ENCODE measurements around the gene SUDS3.

Gene SUDS3

DNA sequence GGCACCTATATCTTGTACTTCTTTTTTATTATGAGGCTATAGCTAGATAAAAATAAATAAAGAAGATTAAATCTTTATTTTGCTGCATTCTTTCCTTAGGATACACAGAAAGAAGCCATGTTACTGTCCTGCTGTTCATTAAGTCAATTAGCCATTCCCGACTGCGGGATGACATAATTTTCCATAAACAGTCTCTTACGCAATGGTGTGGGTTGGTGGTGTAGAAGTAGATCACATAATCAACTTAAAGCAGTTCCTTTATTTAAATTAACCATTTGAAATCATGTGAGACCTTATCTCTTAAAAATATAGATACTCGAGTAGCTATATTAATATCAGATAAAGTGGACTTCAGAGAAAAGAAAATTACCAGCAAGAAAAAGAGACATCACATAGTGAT lies 43.8 kb upstream of the SUDS3 start:
- CTCF ChIA-PET, result interaction anchor here (0.7 to 1.1 kb wide), 3 partner anchors 19 to 29 kb away, joined by 3 read pairs; no protein-coding TSS in a partner anchor
- TF ChIP-seq, protein P1, sequence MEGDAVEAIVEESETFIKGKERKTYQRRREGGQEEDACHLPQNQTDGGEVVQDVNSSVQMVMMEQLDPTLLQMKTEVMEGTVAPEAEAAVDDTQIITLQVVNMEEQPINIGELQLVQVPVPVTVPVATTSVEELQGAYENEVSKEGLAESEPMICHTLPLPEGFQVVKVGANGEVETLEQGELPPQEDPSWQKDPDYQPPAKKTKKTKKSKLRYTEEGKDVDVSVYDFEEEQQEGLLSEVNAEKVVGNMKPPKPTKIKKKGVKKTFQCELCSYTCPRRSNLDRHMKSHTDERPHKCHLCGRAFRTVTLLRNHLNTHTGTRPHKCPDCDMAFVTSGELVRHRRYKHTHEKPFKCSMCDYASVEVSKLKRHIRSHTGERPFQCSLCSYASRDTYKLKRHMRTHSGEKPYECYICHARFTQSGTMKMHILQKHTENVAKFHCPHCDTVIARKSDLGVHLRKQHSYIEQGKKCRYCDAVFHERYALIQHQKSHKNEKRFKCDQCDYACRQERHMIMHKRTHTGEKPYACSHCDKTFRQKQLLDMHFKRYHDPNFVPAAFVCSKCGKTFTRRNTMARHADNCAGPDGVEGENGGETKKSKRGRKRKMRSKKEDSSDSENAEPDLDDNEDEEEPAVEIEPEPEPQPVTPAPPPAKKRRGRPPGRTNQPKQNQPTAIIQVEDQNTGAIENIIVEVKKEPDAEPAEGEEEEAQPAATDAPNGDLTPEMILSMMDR (IDR thresholded peaks at IDR 0.05; ENCODE audit: control extremely low read depth, extremely low read depth, low read depth, missing control alignments), result no peak
- POLR2A ChIA-PET, result no interaction called here
- DNase-seq (ENCODE audit: extremely low spot score), result no peak

DNA sequence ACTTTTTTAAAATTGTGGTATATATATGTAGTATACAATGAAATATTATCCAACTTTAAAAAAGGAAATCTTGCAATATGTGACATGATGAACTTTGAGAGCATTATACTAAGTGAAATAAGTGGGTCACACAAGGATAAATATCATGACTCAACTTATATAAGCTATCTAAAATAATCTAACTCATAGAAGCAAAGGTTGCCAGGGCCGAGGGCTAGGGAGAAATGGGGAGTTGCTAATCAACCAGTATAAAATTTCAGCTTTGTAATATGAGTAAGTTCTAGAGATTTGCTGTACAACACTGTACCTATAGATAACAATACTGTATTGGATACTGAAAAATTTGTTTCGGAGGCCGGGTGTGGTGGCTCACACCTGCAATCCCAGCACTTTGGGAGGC lies 42.1 kb upstream of the SUDS3 start:
- POLR2A ChIA-PET, result no interaction called here
- TF ChIP-seq, protein P1 (IDR thresholded peaks at IDR 0.05; ENCODE audit: control extremely low read depth, extremely low read depth, low read depth, missing control alignments), result no peak
- CTCF ChIA-PET, result interaction anchor here (1.1 to 2.5 kb wide), 5 partner anchors 11 to 42 kb away, joined by 3 to 11 read pairs (median 4); partner anchors contain the start of gene SUDS3
- DNase-seq (ENCODE audit: extremely low spot score), result no peak

DNA sequence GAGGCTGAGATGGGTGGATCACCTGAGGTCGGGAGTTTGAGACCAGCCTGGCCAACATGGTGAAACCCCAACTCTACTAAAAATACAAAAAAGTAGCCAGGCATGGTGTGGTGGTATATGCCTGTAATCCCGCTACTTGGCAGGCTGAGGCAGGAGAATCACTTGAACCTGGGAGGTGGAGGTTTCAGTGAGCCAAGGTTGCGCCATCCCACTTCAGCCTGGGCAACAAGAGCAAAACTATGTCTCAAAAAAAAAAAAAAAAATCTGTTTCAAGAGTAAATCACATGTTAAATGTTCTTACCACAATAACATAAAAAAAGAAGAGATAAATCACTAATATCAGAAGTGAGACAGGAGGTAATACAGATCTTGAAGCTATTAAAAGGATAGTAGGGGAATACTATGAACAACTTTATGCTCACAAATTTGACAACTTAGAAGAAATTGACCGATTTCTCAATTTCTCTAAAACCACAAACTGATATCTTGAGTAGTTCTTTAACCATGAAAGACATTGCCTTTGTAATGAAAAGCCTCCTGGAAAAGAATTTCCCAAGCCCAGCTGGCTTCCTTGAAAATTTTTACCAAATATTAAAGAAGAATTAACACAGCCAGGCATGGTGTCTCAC lies 41.3 kb upstream of the SUDS3 start:
- TF ChIP-seq, protein P1 (IDR thresholded peaks at IDR 0.05; ENCODE audit: control extremely low read depth, extremely low read depth, low read depth, missing control alignments), result no peak
- DNase-seq (ENCODE audit: extremely low spot score), result no peak
- ChIA-PET POLR2A (no interaction called here), CTCF (interaction anchor here (0.8 to 2.5 kb wide), 7 partner anchors 10 to 67 kb away, joined by 3 to 11 read pairs (median 3); partner anchors contain the start of gene SUDS3)

DNA sequence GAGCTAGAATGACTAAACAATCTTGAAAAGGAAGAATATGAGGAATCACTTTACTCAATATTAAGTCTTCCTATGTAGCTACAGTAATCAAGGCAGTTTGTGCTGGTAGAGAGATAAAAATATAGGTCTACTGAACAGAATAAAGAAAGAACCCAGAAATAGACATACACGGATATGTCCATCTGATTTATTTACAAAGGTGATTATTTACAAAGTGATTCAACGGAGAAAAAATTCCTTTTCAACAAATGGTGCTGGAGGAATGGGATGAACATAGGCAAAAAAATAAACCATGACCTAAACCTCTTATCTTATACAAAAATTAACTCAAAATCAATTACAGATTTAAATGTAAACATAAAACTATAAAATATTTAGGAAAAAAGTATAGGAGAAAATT lies 40.2 kb upstream of the SUDS3 start:
- DNase-seq (ENCODE audit: extremely low spot score), result no peak
- ChIA-PET POLR2A (no interaction called here), CTCF (interaction anchor here (1.0 to 2.5 kb wide), 5 partner anchors 12 to 68 kb away, joined by 3 to 11 read pairs (median 7); partner anchors contain the start of gene SUDS3)
- TF ChIP-seq, protein P1 (IDR thresholded peaks at IDR 0.05; ENCODE audit: control extremely low read depth, extremely low read depth, low read depth, missing control alignments), result no peak

DNA sequence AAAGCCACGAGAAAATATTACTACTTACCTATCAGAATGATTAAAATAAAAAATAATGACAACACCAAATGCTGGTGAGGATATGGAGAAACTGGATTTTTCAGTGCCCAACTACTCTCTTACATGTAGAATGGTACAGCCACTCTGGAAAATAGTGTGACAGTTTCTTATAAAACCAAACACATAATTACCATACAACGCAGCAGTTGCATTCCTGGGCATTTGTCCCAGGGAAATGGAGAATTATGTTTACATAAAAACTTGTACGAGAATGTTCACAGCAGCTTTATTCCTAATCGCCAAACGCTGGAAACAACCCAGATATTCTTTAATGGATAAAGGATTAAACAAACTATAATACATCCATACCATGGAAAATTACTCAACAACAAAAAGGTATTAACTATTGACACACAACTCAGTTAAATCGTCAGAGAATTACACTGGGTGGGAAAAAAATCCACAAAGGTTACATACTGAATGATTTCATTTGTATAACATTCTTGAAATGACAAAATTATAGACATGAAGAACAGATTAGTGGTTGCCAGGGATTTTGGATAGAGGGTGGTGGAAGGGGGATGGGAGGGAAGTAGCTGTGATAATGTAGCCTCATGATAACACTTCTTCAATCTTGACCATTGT lies 39.0 kb upstream of the SUDS3 start:
- TF ChIP-seq, protein P1 (IDR thresholded peaks at IDR 0.05; ENCODE audit: control extremely low read depth, extremely low read depth, low read depth, missing control alignments), result no peak
- no peak for DNase-seq (ENCODE audit: extremely low spot score)
- CTCF ChIA-PET, result interaction anchor here (1.0 to 2.3 kb wide), 3 partner anchors 9 to 21 kb away, joined by 3 to 7 read pairs (median 4); no protein-coding TSS in a partner anchor
- POLR2A ChIA-PET, result no interaction called here

DNA sequence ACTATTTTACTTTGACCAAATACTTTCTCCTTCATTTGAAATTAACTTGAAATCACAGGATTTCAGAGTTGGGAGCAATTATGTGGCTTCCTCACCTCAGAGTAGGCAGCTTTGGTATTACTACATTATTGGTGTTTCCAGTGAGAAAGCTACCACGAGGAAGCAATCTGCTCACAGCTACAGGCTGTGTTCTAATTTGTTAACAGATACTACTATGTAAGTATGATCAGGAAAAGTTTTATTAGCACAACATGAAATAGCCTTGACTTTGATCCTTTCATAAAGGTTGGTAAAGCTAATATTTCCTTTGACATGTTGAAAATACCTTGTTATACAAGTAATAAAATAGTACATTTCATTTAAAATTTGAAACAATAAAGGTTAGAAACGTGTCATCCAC lies 34.3 kb upstream of the SUDS3 start:
- TF ChIP-seq, protein P1 (IDR thresholded peaks at IDR 0.05; ENCODE audit: control extremely low read depth, extremely low read depth, low read depth, missing control alignments), result no peak
- no peak for DNase-seq (ENCODE audit: extremely low spot score)
- ChIA-PET POLR2A (no interaction called here), CTCF (interaction anchor here (0.6 to 1.2 kb wide), 6 partner anchors 12 to 34 kb away, joined by 3 to 5 read pairs (median 3); partner anchors contain the start of gene SUDS3)

Measured in GM10248 (cell line).